Endodermal cell (in vitro differentiated cells): ENCODE data around the gene DAP. TPM values are rescaled to one million over a fixed set of nuclear protein-coding genes. Genes with fewer than 3 reads are reported as not detected.

Source experiments
- DNase-seq: peaks from one replicate; pipeline ENCODE4 v3.0.0-alpha.2; 2017
- H3K27ac ChIP-seq: 2 replicates; pipeline ENCODE4 v1.5.1; 2013; ENCODE audit warnings: mild to moderate bottlenecking, low read depth, low read length, moderate library complexity
- H3K27me3 ChIP-seq: 2 replicates; pipeline ENCODE4 v1.6.1; 2013; ENCODE audit warnings: mild to moderate bottlenecking, low read length, moderate library complexity; ENCODE audit not compliant: insufficient read depth, control insufficient read depth, poor library complexity, severe bottlenecking
- H3K36me3 ChIP-seq: 2 replicates; pipeline ENCODE4 v1.7.0; 2013; ENCODE audit warnings: mild to moderate bottlenecking, low read length, moderate library complexity; ENCODE audit not compliant: control insufficient read depth, insufficient read depth
- H3K4me1 ChIP-seq: one replicate; pipeline ENCODE4 v1.7.0; 2013; ENCODE audit warnings: low read length; ENCODE audit not compliant: control insufficient read depth, insufficient read depth
- H3K4me3 ChIP-seq: 2 replicates; pipeline ENCODE4 v1.5.1; 2013; ENCODE audit warnings: mild to moderate bottlenecking, low read length, moderate library complexity
- H3K9ac ChIP-seq: 2 replicates; pipeline ENCODE4 v1.6.1; 2013; ENCODE audit warnings: mild to moderate bottlenecking, low read length, moderate library complexity; ENCODE audit not compliant: poor library complexity, severe bottlenecking; ENCODE audit errors: extremely low read depth
- H3K9me3 ChIP-seq: 2 replicates; pipeline ENCODE4 v1.6.1; 2013; ENCODE audit warnings: mild to moderate bottlenecking, low read length, moderate library complexity; ENCODE audit not compliant: control insufficient read depth
- H3K27ac Mint-ChIP-seq: 2 replicates; pipeline ENCODE4 v1.8.0; 2020; ENCODE audit warnings: mixed read lengths
- H3K27me3 Mint-ChIP-seq: 2 replicates; pipeline ENCODE4 v1.8.0; 2021; ENCODE audit warnings: mild to moderate bottlenecking, mixed read lengths; ENCODE audit not compliant: insufficient read depth
- H3K36me3 Mint-ChIP-seq: 2 replicates; pipeline ENCODE4 v1.8.0; 2020; ENCODE audit warnings: low read depth, mixed read lengths
- H3K4me1 Mint-ChIP-seq: 2 replicates; pipeline ENCODE4 v1.8.0; 2020; ENCODE audit warnings: mixed read lengths
- H3K4me3 Mint-ChIP-seq: 2 replicates; pipeline ENCODE4 v1.8.0; 2020; ENCODE audit warnings: mild to moderate bottlenecking, moderate library complexity, mixed read lengths
- H3K9me3 Mint-ChIP-seq: 2 replicates; pipeline ENCODE4 v1.8.0; 2020; ENCODE audit warnings: mild to moderate bottlenecking, mixed read lengths
- WGBS, 2 experiments: methylation state at CpG; one replicate each; pipeline versions ENCODE4 v1.1.5 to v1.1.7; 2013; ENCODE audit warnings: missing lambda C conversion rate in 2 of 2, mixed read lengths in 1 of 2; ENCODE audit not compliant: insufficient coverage in 1 of 2, insufficient read length in 1 of 2; 5-methylcytosine and 5-hydroxymethylcytosine counted together
- total RNA-seq, 2 donors: library from RNA; stranded (reverse); fragmentation: NEBNext Ultra II Directional in 1 of 2; extraction: Animal tissue kit (Norgen Biotek cat#: 25700) in 1 of 2; gene quantifications; 2 replicates in 1 of 2; 3 replicates in 1 of 2; pipeline ENCODE4 v1.2.1, GENCODE V29; 2021
- TF ChIP-seq, protein P1 (sequence below): fragments of 200-600 bp; sonication (generic); conservative IDR thresholded peaks from 2 replicates; pipeline ENCODE4 v1.5.0; 2021; ENCODE audit warnings: antibody characterized with exemption, mild to moderate bottlenecking

DAP gene
- total RNA-seq, 2 donors from 2014 or later, result 77.7 to 106 TPM

DNA sequence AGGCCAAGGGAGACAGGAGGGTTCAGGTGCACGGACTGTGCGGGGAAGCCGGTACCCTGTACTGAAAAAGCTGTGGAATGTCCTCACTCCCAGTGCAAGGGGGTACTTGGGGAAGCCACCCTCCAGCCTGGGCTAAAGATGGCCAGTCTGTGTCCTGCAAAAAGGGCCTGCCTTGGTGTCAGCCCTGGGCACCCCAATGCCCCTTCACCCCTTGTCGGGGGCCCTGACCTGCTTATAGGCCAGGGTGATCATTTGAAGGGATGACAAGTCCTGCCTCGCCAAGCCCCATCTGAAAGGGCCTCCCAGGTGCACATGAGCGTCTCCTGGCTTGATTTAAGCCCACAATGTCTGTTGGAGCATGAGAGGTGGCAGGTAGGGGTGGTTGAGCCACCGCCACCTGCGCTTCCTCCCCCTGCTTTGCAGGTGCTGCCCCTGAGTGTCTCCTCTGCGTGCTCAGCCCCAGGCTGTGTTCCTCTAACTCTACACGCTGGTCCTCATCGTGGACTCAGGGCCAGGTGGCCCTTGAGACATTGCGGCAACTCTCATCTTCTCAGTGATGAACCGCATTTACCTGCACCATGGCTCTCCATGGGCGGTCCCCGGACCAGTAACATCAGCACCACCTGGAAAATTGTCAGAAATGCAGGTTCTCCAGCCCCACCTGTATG, 100.2 kb downstream of the DAP start:
- 93 to 96% methylated on average over 10 to 15 of the region's 15 CpGs for WGBS, 2 experiments
- no peak overlapping the region for H3K9ac ChIP-seq
- no peaks in the 10 kb centered on the region for H3K27me3 Mint-ChIP-seq
- no peaks in the 10 kb centered on the region for H3K36me3 ChIP-seq
- H3K27ac ChIP-seq, result no peak overlapping the region
- H3K9me3 Mint-ChIP-seq, result peaks cover 4% of the 10 kb centered on the region
- no peaks in the 10 kb centered on the region for H3K36me3 Mint-ChIP-seq
- H3K9me3 ChIP-seq, result no peaks in the 10 kb centered on the region
- no peaks in the 10 kb centered on the region for H3K4me1 Mint-ChIP-seq
- no peak overlapping the region for H3K4me3 ChIP-seq
- no peaks in the 10 kb centered on the region for H3K4me1 ChIP-seq
- H3K4me3 Mint-ChIP-seq, result no peak overlapping the region
- no peak overlapping the region for H3K27ac Mint-ChIP-seq
- H3K27me3 ChIP-seq, result no peaks in the 10 kb centered on the region
- TF ChIP-seq, protein P1, sequence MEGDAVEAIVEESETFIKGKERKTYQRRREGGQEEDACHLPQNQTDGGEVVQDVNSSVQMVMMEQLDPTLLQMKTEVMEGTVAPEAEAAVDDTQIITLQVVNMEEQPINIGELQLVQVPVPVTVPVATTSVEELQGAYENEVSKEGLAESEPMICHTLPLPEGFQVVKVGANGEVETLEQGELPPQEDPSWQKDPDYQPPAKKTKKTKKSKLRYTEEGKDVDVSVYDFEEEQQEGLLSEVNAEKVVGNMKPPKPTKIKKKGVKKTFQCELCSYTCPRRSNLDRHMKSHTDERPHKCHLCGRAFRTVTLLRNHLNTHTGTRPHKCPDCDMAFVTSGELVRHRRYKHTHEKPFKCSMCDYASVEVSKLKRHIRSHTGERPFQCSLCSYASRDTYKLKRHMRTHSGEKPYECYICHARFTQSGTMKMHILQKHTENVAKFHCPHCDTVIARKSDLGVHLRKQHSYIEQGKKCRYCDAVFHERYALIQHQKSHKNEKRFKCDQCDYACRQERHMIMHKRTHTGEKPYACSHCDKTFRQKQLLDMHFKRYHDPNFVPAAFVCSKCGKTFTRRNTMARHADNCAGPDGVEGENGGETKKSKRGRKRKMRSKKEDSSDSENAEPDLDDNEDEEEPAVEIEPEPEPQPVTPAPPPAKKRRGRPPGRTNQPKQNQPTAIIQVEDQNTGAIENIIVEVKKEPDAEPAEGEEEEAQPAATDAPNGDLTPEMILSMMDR, result no peak
- no peak for DNase-seq

DNA sequence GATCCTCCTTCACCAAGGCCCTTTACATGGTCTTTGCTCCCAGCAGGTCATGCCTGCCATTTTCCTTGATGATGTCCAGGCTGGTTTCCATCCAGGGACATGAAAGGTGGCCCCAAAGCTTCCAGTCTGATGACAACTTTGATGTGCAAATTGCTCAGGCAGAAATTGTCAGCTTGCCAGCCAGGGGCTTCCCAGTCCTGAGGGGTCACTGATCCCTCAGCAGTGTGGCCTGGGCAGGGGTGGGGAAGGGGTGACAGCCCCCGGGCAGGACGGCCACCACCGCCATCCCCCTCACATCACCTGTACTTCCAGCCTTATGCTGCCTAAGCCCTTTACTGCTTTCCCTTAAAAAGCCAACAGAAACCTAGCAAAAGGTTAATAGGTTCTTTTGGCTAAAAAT, 100.9 kb downstream of the DAP start:
- Mint-ChIP-seq H3K36me3 (no peaks in the 10 kb centered on the region), H3K27ac (no peak overlapping the region)

DNA sequence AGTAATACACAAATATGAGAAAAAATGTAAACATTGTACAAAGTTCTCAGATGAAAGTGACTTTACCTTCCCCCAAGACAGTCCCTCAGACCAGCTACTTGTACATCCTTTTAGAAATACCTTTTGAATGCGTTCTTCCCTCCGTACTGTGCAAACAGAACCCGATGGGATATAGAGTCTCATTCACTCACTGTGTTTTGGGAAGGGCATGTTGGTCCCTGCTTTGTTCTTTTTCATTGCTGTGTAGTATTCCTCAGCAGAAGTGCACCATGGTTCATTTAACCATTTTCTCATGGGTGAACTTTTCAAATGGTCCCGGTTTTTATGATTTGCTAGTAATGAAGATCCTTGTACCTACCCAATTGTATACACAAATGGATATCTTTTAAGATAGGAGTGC, 102.8 kb downstream of the DAP start:
- Mint-ChIP-seq H3K36me3 (no peaks in the 10 kb centered on the region), H3K27ac (no peak overlapping the region), H3K9me3 (peaks cover 4% of the 10 kb centered on the region), H3K27me3 (no peaks in the 10 kb centered on the region), H3K4me3 (no peak overlapping the region), H3K4me1 (no peaks in the 10 kb centered on the region)
- H3K27ac ChIP-seq, result no peak overlapping the region
- no peak overlapping the region for H3K9ac ChIP-seq
- no peaks in the 10 kb centered on the region for H3K36me3 ChIP-seq
- H3K4me1 ChIP-seq, result no peaks in the 10 kb centered on the region
- TF ChIP-seq, protein P1, result no peak
- H3K9me3 ChIP-seq, result no peaks in the 10 kb centered on the region
- H3K27me3 ChIP-seq, result no peaks in the 10 kb centered on the region
- WGBS, 2 experiments, result 83 to 100% methylated on average over 3 to 4 of the region's 4 CpGs
- no peak for DNase-seq
- H3K4me3 ChIP-seq, result no peak overlapping the region

More for the DNA sequence above, 100.9 kb downstream of the DAP start:
- Histone ChIP-seq H3K4me1 (no peaks in the 10 kb centered on the region), H3K9me3 (no peaks in the 10 kb centered on the region), H3K9ac (no peak overlapping the region), H3K27me3 (no peaks in the 10 kb centered on the region), H3K4me3 (no peak overlapping the region), H3K27ac (no peak overlapping the region), H3K36me3 (no peaks in the 10 kb centered on the region)
- TF ChIP-seq, protein P1, result no peak
- Mint-ChIP-seq H3K4me1 (no peaks in the 10 kb centered on the region), H3K27me3 (no peaks in the 10 kb centered on the region), H3K9me3 (peaks cover 4% of the 10 kb centered on the region), H3K4me3 (no peak overlapping the region)
- DNase-seq, result no peak
- 92% methylated on average over 3 of the region's 3 CpGs; no CpG with 5 or more reads in 1 of the 2 experiments for WGBS, 2 experiments
